Ureter (tissue), 1 donor: ENCODE results near the gene SPOCK1. TPM values are rescaled to one million over a fixed set of nuclear protein-coding genes. Genes with fewer than 3 reads are reported as not detected.

Source experiments
- DNase-seq: peaks from one replicate; pipeline ENCODE4 v3.0.0-alpha.2; 2020; ENCODE audit warnings: low spot score
- total RNA-seq: library from RNA; stranded (reverse); gene quantifications from one replicate; pipeline ENCODE4 v1.2.4, GENCODE V29; 2023
- donor health status: DM: yes; HTN: yes; CAD: no.

Gene SPOCK1
- total RNA-seq, 1 donor from 2014 or later = 15.6 TPM

- DNase-seq = no peak
These were observed 350.5 kb downstream of the SPOCK1 start for GRCh38 chr5:137148655-137149054.

DNA sequence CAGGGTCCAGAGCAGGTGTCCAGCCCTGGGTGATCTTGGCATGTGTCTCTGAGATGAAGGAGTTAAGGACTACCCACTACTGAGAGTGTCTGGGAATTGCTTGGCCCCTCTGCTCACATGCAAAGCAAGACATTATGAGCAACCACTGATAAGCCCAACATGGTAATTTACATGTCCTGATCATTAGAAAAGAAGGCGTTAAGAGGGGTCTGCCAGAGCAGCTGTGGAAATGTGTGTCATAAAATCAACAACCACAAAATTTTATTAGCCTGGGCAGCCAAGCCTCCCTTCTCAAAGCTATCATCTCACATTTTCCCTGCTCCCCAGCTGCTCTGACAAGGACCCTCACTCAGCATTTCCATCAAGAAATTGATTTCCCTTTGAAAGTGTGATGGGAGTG, 351.0 kb downstream of the SPOCK1 start:
- DNase-seq = no peak

GRCh38 chr5:137147346-137147745, 351.8 kb downstream of the SPOCK1 start:
- DNase-seq = no peak

DNA sequence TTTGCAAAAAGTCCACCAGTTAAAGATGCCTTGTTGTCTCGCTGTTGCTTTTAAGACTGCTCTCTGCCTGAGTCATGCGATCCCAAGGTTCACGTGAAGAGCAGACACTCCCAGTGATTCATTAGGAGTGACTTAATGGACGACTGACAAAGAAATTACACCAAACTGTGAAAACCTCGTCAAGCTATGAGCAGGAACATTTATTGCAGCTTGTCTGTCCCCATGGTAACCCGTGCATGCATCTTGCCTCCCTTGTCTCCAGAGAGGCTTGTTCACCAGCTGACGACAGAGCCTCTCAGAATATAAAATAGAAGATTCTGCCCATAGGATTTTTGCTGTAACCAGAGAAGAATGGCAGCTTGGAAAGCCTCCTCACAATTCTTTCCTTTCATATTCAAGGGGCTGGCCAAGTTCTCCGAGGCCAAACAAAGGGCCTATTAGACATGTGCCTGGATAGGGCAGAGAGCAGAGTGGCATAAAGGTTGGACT, 352.7 kb downstream of the SPOCK1 start:
- no peak for DNase-seq

GRCh38 chr5:137145721-137146120, 353.4 kb downstream of the SPOCK1 start:
- DNase-seq = no peak

DNA sequence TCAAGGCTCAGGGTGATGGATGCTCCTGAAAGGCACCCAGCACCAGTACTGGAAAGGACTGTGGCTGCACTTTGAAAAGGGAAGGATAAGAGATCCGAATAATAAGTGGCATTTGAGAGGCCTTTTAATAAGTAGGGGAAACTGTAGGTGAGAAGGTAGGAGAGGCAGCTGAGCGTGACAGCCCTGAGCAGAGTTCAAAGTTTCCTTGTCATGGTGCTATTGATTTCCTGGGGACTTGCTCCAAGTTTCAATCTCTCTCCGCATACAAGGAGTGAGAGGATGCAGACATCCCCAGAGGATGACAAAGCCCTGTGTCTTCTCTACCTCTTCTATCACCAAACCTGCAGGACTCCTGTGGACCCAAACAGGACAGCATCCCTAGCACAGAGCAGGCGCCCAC, 354.5 kb downstream of the SPOCK1 start:
- DNase-seq = no peak

- no peak for DNase-seq
These were observed 356.1 kb downstream of the SPOCK1 start for GRCh38 chr5:137142764-137143605.

DNA sequence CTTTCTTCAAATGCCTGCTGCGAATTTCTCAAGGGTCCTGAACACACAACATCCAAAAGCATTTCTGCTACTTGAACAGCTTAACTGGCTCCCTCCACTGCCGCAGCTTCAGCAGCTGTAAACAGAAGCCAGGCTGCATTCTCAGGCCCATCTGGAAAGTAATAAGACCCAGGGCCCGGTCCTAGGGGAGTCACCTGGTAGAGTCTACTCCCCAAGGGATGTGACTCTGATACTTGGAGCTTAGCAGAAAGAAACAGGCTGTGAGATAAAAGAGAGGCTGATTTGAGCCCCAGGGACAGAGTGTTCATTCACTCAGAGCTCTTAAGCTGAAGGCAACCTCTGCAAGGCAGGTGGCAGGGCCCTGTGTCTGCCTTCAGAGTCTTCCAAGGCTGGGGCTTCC, 356.8 kb downstream of the SPOCK1 start:
- DNase-seq = no peak

DNA sequence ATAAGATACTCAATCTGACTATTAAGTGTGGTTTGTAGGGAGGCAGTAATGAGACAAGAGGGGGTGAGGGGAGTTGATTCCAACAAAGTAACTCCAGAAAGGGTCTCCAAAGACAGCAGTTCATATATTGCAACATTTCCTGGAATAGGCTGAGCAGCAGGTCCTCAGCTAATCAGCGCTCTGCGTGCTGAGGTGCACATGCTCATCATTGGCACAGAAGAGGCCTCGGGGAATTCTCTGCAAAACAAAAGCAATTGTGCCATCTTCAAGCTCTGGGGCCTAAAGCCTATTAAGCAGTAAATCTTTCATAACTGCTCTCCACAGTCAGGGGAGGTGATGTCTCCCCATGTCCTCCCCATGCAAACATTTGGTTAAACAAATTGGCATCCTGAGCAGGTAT, 357.3 kb downstream of the SPOCK1 start:
- no peak for DNase-seq

DNA sequence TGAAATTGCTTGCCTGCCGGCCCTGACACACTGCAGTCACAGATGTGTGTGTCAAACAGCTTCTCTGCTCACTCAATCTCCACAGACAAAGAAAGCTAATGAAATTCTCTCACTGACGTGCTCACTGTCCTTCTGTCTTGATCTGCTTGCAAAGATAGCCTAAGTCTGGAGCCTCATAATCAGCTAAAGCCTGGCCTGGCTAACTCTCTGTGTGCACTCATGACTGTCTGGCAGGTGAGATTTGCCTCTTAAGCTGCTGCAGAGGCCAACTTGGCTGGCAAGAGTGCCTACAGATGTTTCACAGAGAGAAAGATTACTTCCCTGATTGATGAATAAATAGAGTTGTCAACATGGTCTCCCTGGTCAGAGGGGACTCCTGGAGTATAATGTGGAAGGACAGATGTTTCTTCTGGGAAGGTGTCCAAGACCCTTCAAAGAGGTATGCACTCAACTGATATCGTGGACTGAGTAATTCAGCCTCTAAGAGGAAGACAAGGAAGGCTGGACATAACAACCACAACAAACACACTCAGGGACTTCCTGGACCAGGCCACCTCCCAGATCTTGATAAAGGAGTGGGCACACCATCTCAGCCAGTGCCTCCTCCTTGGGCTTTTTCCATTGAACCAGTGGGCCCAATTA, 362.0 kb downstream of the SPOCK1 start:
- no peak for DNase-seq

DNA sequence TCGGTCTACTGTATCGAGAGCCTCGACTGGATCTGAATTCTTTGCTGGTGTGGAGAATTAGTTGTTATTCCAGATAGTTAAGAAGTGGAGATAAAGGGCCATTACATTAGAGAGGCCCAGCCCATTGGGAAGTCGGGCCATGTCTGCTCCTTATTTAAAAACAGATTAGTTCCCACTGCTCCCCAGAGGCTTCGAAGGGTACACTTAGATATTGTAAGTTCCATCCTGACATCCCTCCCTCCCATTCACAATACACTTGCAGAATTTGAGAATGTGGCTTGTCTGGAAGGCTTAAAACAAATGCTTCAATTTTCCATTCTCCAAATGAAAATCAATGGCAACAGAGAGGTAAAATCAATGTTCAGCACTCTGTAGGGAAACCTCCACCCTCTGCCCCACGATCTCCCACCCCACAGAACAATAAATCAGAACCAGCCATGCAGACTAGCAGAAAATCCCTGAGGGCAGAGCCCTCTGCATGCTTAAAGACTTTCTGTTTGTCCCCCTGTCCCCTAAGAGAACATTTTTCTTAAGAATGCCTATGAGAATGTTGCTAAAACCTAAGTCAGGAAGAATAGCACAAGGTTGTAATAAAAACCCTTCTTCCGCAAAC, 364.1 kb downstream of the SPOCK1 start:
- DNase-seq = no peak

- no peak for DNase-seq
These were observed 369.0 kb downstream of the SPOCK1 start for GRCh38 chr5:137129886-137130680.

DNA sequence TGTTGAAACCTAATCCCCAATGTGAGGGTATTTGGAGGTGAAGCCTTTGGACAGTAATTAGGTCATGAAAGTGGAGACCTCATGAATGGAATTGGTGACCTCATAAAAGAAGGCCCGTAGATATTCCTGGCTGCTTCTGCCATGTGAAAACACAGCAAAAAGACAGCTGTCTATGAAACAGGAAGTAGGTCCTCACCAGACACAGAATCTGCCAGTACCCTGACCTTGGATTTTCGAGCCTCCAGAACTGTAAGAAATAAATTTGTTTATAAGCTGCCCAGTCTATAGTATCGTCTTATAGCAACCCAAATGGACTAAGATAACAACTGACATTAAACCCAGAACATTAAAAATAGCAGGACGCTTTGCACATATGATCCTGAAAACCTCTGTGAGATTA, 371.1 kb downstream of the SPOCK1 start:
- DNase-seq = no peak

GRCh38 chr5:137126829-137127228, 372.3 kb downstream of the SPOCK1 start:
- no peak for DNase-seq

DNA sequence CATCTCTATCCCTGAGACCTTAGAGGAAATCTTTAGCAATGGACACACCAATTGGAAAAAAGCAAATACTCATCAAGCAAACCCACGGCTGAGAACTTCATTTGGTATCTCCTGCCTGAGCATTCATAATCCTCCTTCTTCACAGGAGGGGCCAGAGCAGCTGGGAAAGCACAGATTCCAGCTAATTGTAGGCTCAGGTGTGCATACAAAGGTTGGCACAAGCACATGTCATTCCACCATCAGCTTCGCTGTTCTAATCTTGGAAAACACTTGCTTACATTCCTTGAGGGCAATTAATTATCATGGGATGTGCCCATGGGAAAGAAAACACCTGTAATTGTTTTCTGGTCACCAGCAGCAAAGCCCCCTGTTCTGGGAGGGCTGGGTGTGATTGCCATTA, 376.6 kb downstream of the SPOCK1 start:
- DNase-seq = no peak

- no peak for DNase-seq
These were observed 377.1 kb downstream of the SPOCK1 start for GRCh38 chr5:137122075-137122474.

DNA sequence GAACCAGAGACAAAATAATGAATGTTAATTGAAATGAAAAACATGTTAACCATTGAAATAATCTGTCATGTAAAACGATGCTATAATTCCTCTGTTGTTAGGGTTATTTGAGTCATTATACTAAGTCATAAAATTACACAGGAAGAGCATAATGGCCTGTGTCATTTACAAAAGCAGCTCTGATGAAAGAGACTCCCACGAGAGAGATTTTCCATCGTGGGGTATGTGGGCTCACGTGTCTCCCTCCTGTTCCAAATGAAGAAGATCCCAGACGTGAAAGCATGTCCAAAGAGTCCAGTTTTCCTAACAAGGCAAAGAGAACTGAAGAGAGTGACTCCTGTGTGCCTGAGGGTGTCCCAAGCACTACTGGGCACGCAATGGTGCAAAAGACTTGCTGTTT, 379.8 kb downstream of the SPOCK1 start:
- DNase-seq = no peak

DNA sequence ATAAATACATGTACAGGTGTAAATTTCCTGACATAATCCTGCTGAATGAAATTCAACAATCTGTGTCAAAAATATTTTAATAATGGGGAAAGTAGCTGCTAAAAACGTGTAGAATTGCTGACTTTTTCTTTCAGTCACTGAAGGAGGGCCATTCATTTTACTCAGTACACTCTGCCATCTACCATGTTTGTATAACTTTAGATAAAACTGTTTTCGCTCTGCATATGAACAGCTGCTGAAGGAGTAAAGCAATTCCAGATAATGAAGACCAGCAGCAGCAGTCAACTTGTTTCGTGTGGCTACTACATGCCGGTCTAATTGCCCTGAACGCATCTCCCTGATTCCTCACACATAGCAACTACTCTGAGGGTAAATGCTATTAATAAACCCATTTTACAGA, 380.5 kb downstream of the SPOCK1 start:
- DNase-seq = no peak

DNA sequence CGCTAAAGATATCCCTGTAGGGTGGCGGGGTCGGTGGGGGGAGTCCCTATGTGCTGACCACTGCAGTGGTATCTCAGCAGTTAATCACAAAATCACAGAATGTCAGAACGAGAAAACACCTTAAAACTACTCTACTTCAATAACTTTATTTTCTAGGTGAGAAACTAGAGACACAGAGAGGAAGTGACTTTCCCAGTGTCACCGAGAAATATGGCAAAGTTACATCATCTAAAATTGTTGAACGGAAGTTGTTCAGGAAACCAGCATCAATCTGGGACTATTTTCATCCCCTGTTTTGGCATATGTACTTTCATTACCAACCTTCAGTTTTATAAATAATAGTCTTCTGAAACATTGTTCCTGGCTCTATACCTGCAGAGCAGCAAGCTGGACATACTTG, 384.0 kb downstream of the SPOCK1 start:
- DNase-seq = no peak

GRCh38 chr5:137114529-137114928, 384.6 kb downstream of the SPOCK1 start:
- DNase-seq = no peak

- no peak for DNase-seq
These were observed 385.2 kb downstream of the SPOCK1 start for GRCh38 chr5:137113939-137114338.

- DNase-seq = no peak
These were observed 386.0 kb downstream of the SPOCK1 start for GRCh38 chr5:137113161-137113560.
